HEK293T (cell line): Measurements from ENCODE around the gene POLR2I.

Experiments used
- CTBP1 ChIP-seq: fragments of 450-650 bp; IDR thresholded peaks from 2 replicates; pipeline ENCODE4 v1.6.1; 2016; ENCODE audit warnings: borderline replicate concordance
- ELF4 ChIP-seq: fragments of 450-650 bp; IDR thresholded peaks from 2 replicates; pipeline ENCODE4 v1.6.1; 2017; ENCODE audit warnings: antibody characterized with exemption
- FOXA1 ChIP-seq: fragments of 450-650 bp; IDR thresholded peaks from 2 replicates; pipeline ENCODE4 v1.6.1; 2016; ENCODE audit warnings: mild to moderate bottlenecking
- FOXK2 ChIP-seq: fragments of 450-650 bp; IDR thresholded peaks from 2 replicates; pipeline ENCODE4 v1.6.1; 2016; ENCODE audit warnings: mild to moderate bottlenecking
- FOXM1 ChIP-seq: fragments of 450-650 bp; IDR thresholded peaks from 2 replicates; pipeline ENCODE4 v1.6.1; 2017; ENCODE audit warnings: mild to moderate bottlenecking, borderline replicate concordance
- HDGF ChIP-seq: fragments of 450-650 bp; IDR thresholded peaks from 2 replicates; pipeline ENCODE4 v1.6.1; 2017; ENCODE audit warnings: antibody characterized with exemption, borderline replicate concordance
- L3MBTL2 ChIP-seq: fragments of 450-650 bp; conservative IDR thresholded peaks from 2 replicates; pipeline ENCODE4 v1.6.1; 2016; ENCODE audit warnings: mild to moderate bottlenecking
- NFRKB ChIP-seq: fragments of 450-650 bp; IDR thresholded peaks from 2 replicates; pipeline ENCODE4 v1.6.1; 2016; ENCODE audit warnings: mild to moderate bottlenecking, moderate library complexity
- SP1 ChIP-seq: fragments of 450-650 bp; IDR thresholded peaks from 2 replicates; pipeline ENCODE4 v1.6.1; 2017
- SUZ12 ChIP-seq: fragments of 450-650 bp; IDR thresholded peaks from 2 replicates; pipeline ENCODE4 v1.6.1; 2016; ENCODE audit warnings: mild to moderate bottlenecking
- TARDBP ChIP-seq: fragments of 450-650 bp; IDR thresholded peaks from 2 replicates; pipeline ENCODE4 v1.6.1; 2016
- ZNF384 ChIP-seq: fragments of 450-650 bp; IDR thresholded peaks from 2 replicates; pipeline ENCODE4 v1.6.1; 2016

GRCh38 chr19:36111200-36111539, 3.5 kb downstream of the POLR2I start:
- TF ChIP-seq TARDBP (no peak), FOXM1 (no peak), ELF4 (no peak), SUZ12 (no peak), SP1 (no peak), ZNF384 (no peak), FOXA1 (no peak), FOXK2 (no peak), HDGF (no peak), CTBP1 (no peak), NFRKB (no peak), L3MBTL2 (no peak)
